C4-2B (cell line): ENCODE measurements around the gene OXT.

Experiments
- ZFX ChIP-seq: fragments of 450-650 bp; IDR thresholded peaks from 2 replicates; pipeline ENCODE4 v1.6.1; 2017
- TF ChIP-seq, protein P1 (sequence below): fragments of 450-650 bp; conservative IDR thresholded peaks from 2 replicates; pipeline ENCODE4 v1.5.1; 2017; ENCODE audit warnings: mild to moderate bottlenecking

DNA sequence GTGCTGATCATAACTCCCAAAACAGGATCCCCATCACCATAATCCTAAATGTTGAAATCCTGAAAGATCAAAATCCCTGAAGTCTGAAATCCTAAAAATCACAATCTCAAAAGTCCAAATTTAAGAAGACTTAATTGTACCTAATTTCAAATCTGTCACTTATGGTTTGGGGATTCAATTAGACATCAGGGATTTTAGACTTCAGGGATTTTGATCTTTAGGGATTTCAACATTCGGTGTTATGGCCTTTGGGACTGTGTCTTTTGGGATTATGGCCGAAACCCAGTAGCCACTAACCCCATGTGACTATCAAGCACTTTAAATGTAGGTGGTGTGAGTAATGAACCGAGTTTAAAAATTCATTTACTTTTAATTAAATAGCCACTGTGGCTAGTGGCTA lies 34.8 kb downstream of the OXT start:
- TF ChIP-seq, protein P1, sequence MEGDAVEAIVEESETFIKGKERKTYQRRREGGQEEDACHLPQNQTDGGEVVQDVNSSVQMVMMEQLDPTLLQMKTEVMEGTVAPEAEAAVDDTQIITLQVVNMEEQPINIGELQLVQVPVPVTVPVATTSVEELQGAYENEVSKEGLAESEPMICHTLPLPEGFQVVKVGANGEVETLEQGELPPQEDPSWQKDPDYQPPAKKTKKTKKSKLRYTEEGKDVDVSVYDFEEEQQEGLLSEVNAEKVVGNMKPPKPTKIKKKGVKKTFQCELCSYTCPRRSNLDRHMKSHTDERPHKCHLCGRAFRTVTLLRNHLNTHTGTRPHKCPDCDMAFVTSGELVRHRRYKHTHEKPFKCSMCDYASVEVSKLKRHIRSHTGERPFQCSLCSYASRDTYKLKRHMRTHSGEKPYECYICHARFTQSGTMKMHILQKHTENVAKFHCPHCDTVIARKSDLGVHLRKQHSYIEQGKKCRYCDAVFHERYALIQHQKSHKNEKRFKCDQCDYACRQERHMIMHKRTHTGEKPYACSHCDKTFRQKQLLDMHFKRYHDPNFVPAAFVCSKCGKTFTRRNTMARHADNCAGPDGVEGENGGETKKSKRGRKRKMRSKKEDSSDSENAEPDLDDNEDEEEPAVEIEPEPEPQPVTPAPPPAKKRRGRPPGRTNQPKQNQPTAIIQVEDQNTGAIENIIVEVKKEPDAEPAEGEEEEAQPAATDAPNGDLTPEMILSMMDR, result no peak
- TF ChIP-seq ZFX, result no peak
